ENCODE data around the gene KRT76.

KRT76 gene

GRCh38 chr12:52722680-52723079 is 54.5 kb downstream of the KRT76 start:
- no peak for DNase-seq

DNA sequence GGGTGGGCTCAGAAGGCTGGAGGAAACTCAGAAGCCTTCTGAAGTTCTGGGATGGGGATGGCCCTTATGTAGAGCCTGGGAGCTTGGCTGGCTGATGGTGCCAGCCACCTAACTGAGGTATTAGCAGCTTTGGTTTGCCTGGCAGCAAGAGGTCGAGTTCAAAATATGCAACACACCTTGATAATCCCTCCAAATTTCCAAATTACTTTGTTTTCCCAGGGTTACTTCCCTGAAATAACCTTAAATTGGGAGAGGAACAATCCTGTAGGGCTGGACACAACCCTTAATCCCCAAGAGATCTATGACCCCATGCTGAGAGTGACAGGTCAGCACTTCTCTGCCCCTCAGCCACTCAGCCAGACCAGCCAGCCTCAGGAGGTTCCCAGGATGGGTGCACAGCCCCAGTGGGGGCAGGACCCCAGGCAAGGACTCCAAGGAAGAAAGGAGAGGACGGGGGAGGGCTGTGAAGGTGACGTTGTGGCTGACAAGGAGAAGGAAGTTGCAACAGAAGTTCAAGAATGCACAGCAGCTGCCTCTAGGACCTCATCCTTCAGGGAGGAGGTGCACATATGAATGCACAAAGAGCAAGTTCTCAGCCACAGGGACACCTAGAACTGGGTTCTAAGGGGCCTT is 55.2 kb downstream of the KRT76 start:
- no peak for DNase-seq

DNA sequence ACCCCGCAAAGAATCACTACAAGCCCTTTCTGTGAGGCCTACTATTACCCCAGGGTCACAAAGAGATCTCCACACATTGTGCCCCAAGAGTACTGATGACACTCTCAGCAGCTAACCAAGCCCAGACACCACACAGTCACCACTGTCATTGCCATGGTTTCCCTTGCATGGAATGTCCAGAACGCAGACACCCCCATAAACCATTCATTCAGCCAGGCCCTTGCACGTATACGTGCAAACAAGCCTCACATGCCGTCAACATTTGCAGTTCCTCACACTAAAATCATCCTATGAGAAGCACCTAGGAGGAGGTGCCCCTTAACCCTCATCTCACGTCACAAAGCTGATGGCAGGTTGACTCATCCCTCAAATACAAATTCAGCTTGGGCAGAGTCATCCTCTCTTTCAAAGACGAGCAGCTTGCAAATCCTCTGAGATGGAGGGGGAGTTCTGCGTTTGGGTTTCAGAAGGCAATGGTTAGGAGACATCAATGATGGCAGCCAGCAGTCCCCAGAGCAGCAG is 56.7 kb downstream of the KRT76 start:
- no peak for DNase-seq
